HG02610 (cell line): ENCODE measurements around the gene MUC5B.
"Not testable (repeated sequence)": the region's sequence is repeated elsewhere in the genome, so short reads cannot be mapped to it uniquely, and the experiment has no call there.

Experiments used
- ATAC-seq: cut with Tn5 transposase; IDR thresholded peaks from one replicate; pipeline ENCODE4 v1.9.1; 2021; ENCODE audit warnings: mild to moderate bottlenecking, moderate library complexity; ENCODE audit not compliant: unreplicated experiment

MUC5B gene

DNA sequence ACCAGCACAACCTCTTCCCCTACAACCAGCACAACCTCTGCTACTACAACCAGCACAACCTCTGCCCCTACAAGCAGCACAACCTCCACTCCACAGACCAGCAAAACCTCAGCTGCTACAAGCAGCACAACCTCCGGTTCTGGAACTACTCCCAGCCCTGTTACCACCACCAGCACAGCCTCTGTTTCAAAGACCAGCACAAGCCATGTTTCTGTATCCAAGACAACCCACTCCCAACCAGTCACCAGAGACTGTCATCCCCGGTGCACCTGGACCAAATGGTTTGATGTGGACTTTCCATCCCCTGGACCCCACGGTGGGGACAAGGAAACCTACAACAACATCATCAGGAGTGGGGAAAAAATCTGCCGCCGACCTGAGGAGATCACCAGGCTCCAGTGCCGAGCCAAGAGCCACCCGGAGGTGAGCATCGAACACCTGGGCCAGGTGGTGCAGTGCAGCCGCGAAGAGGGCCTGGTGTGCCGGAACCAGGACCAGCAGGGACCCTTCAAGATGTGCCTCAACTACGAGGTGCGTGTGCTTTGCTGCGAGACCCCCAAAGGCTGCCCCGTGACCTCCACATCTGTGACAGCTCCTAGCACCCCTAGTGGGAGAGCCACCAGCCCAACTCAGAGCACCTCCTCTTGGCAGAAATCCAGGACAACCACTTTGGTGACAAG lies 34.3 kb upstream of the MUC5B start:
- not testable (repeated sequence) for ATAC-seq

DNA sequence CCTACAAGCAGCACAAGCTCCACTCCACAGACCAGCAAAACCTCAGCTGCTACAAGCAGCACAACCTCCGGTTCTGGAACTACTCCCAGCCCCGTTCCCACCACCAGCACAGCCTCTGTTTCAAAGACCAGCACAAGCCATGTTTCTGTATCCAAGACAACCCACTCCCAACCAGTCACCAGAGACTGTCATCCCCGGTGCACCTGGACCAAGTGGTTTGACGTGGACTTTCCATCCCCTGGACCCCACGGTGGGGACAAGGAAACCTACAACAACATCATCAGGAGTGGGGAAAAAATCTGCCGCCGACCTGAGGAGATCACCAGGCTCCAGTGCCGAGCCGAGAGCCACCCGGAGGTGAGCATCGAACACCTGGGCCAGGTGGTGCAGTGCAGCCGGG lies 33.0 kb upstream of the MUC5B start:
- not testable (repeated sequence) for ATAC-seq

DNA sequence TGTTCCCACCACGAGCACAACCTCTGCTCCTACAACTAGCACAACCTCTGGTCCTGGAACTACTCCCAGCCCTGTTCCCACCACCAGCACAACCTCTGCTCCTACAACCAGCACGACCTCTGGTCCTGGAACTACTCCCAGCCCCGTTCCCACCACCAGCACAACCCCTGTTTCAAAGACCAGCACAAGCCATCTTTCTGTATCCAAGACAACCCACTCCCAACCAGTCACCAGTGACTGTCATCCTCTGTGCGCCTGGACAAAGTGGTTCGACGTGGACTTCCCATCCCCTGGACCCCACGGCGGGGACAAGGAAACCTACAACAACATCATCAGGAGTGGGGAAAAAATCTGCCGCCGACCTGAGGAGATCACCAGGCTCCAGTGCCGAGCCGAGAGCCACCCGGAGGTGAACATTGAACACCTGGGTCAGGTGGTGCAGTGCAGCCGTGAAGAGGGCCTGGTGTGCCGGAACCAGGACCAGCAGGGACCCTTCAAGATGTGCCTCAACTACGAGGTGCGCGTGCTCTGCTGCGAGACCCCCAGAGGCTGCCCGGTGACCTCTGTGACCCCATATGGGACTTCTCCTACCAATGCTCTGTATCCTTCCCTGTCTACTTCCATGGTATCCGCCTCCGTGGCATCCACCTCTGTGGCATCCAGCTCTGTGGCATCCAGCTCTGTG lies 30.9 kb upstream of the MUC5B start:
- ATAC-seq = not testable (repeated sequence)

DNA sequence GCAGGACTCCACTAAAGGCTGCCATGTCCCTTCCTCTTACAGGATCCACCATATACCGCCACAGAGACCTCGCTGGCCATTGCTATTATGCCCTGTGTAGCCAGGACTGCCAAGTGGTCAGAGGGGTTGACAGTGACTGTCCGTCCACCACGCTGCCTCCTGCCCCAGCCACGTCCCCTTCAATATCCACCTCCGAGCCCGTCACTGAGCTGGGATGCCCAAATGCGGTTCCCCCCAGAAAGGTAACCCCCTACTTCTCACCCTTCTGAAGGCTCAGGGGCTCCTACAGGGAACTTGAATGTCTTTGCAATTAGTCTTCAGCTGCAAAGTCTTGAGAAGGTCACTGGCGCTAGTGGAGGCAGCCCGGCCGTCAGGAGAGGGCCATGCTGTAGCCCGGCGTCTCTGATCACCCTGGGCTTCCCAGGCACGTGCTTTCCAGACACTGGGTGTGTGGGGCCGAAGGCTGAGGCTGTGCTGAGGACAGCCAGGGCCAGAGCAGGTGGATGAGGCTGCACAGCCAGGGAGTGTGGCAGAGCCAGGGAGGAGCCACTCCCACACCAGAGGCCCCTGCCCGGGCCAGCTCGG lies 30.0 kb upstream of the MUC5B start:
- no peak for ATAC-seq

DNA sequence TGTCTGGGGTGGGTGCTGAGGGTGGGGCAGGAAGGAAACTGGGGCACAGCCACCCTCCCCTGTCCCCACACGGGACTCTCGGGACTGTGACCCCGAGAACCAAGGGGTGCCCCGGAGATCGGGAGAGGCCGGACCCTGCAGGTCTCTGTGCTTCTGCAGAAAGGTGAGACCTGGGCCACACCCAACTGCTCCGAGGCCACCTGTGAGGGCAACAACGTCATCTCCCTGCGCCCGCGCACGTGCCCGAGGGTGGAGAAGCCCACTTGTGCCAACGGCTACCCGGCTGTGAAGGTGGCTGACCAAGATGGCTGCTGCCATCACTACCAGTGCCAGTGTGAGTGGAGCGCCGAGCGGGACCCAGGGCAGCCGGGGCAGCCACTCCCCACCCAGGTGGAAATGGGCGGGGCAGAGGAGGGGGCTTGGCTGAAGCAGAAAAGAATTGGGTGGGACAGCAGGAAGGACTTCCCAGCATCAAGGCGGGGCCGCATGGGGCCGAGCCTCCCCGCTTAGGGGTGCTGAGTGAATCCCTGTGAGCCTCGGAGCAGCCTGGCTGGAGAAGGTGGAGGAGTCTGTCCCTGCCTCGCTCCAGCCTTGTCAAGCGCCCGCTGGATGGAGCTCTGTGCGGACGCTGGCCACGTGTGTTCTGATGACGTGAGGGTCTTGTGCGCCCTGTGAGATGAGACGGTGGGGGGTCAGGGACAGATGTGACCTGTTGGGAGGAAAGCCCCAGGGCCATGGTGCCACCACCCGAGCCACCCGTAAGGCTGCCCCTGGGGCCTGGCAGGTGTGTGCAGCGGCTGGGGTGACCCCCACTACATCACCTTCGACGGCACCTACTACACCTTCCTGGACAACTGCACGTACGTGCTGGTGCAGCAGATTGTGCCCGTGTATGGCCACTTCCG lies 29.3 kb upstream of the MUC5B start:
- no peak for ATAC-seq

DNA sequence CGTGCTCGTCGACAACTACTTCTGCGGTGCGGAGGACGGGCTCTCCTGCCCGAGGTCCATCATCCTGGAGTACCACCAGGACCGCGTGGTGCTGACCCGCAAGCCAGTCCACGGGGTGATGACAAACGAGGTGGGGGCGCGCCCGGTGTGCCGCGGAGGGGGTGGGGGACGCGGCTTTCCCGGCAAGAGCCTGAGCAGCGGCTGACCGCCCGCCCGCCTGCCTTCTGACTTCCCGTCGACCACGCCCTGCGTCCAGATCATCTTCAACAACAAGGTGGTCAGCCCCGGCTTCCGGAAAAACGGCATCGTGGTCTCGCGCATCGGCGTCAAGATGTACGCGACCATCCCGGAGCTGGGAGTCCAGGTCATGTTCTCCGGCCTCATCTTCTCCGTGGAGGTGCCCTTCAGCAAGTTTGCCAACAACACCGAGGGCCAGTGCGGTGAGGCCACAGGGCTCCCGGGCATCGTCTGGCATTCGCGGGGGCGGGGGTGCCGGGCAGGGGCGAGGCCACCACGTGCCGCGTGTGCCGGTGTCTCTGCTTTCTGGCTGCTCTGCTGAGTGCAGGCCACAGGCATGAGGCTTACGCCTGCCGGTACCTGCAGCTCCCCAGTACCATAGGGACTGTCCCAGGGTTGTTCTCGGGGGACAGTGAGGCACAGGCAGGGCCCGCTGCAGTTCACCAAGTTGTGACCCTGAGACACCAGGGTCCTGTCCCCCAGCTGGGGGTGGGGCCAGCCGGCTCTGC lies 28.5 kb upstream of the MUC5B start:
- ATAC-seq = no peak

DNA sequence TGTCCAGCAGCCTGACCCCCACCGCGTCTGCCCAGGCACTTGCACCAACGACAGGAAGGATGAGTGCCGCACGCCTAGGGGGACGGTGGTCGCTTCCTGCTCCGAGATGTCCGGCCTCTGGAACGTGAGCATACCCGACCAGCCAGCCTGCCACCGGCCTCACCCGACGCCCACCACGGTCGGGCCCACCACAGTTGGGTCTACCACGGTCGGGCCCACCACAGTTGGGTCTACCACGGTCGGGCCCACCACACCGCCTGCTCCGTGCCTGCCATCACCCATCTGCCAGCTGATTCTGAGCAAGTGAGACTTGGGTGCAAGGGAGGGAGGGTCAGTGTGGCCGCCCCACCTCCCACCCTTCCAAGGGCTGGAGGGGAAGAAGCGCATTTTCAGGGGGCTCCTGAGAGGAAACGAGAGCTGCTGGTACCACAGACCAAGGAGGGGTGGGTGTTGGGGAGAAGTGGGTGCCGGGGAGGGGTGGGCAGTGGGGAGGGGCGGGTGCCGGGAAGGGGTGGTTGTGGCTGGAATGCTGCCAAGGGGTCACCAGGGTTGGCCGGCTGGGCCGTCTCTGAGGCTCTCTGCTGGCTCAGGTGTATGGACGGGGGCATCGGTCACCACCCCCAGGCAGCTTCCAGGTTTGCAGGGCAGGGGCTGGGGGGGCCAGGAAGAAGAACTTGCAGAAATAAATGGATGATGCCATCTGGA lies 27.7 kb upstream of the MUC5B start:
- ATAC-seq = no peak

DNA sequence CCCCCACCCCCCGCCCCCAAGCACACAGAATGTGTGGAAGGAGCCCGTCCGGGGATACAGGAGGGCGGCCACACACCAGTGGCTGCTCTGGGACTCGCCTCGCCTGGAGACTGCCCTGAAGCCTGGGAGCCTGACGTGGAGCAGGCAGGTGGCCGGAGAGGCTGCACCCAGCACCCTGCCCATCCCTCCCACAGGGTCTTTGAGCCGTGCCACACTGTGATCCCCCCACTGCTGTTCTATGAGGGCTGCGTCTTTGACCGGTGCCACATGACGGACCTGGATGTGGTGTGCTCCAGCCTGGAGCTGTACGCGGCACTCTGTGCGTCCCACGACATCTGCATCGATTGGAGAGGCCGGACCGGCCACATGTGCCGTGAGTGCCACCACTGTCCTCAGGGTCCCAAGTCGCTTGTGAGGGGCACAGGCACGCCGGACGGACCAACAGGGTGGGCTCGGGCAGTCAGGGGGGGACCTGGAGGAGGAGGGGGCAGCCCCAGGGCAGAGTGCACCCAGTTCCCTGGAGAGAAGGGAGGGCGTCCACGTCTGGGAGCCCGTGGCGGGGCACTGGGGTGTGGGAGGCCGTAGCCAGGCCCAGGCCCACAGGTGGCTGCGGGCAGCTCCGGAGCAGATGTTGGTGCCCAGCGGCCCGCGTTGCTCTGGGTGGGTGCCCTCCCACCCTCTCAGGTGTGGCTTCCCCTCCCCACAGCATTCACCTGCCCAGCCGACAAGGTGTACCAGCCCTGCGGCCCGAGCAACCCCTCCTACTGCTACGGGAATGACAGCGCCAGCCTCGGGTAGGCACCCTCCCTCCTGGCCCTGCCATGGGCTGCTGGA lies 27.0 kb upstream of the MUC5B start:
- no peak for ATAC-seq

DNA sequence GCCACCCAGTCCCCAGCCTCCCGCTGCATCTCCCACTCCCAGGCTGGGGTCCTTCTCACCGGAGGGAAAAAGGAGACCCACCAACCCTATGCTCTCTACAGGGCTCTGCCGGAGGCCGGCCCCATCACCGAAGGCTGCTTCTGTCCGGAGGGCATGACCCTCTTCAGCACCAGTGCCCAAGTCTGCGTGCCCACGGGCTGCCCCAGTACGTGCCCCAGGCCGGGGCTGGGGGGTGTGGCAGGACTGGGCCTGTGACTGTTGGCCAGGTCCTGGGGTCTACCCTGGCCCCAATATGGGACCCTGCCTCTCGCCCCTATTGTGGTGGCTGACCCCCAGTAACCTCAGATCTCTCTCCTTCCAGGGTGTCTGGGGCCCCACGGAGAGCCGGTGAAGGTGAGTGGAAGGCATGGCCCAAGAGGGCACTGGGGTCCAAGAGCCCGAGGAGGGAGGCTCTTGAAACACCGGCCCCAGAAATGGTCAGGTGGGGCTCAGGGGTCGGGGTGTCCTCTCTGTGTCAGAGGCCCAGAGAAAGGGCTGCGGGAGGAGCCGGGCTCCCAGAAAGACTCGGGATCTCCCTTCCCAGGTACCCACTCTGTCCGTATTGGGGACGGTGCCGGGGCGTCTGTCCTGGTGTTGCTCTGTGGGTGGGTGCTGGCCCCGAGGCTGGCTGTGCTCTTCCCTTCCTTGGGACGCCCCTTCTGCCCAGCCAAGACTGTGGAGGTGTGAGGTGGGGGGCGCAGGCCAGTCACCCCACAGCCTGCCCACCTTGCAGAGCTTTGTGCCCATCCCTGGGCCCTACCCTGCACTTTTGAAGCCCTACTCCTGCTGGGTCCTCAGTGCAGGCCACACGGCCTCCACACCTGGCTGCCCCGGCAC lies 26.1 kb upstream of the MUC5B start:
- no peak for ATAC-seq

DNA sequence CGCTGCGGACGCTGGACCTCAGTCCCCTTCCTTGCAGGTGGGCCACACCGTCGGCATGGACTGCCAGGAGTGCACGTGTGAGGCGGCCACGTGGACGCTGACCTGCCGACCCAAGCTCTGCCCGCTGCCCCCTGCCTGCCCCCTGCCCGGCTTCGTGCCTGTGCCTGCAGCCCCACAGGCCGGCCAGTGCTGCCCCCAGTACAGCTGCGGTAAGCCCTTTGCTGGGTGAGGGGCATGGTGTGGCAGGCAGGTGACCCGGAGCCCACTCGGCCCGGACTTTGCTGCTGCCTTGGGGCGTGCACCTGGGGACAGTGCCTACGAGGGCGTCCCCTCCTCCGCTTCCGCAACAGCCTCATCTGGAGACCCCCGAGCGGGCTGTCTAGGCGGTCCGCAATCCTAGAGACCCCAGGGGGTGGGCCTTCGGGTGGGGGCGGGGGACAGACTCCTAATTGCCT lies 25.4 kb upstream of the MUC5B start:
- ATAC-seq = no peak

DNA sequence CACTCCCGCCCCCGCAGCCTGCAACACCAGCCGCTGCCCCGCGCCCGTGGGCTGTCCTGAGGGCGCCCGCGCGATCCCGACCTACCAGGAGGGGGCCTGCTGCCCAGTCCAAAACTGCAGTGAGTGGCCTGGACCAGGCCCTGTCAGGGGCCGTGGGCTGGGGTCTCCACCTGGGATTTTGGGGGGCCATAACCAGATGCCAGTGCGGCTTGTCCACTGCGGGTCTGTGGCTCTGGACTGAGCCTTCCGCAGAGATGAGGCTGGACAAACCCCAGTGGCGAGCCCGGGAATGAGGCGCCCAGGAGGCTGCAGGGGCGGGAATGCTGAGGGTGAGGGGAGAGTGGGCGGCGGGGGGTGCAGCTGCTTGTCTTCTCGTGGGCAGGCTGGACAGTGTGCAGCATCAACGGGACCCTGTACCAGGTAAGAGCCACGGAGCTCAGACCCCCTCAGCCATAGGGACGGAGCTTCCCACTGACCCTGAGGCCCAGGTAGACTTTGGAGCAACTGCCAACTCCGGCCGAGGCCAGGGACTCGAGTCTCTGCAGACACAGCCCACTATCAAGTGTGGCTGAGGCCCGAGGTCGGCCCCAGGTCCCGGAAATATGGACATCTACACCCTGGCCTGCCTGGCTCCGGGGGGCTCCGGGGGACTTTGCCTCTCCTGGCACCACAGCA lies 24.8 kb upstream of the MUC5B start:
- no peak for ATAC-seq

DNA sequence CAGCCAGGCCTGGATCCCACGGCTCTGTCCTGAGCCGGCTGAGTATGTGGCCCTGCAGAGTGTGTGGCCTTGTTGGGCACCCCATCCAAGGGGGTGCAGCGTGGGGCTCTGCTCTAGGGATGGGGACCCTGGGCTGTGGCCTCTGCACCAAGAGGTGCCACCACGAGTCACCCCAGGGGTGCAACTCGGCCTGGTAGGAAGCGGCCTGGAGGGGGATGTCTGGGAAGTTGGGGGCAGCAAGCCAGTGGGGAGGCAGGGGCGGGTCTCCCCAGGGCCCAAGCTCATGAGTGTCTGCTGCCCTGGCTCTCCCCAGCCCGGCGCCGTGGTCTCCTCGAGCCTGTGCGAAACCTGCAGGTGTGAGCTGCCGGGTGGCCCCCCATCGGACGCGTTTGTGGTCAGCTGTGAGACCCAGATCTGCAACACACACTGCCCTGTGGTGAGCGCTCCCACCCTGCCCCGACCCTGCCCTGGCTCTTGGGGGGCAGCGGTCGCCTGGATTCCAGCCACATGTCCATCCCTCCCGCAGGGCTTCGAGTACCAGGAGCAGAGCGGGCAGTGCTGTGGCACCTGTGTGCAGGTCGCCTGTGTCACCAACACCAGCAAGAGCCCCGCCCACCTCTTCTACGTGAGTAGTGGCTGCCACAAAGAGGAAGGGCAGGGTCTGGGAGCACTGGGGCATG lies 24.2 kb upstream of the MUC5B start:
- no peak for ATAC-seq

DNA sequence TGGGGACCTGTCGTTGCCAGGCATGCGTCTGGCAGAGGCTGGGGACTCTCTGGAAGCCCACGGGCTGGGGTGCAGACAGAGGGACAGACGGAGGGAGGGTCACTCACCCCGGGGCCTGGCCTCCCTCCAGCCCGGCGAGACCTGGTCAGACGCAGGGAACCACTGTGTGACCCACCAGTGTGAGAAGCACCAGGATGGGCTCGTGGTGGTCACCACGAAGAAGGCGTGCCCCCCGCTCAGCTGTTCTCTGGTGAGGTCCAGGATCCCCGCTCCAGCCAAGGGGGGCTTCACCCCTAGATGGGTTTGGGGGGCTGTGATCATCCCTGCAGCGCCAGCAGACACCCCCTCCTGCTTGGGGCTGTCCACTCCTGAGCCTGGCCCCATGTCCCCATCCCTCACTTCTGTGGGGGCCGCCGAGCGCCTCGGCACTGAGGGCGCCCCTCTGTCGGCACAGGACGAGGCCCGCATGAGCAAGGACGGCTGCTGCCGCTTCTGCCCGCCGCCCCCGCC lies 23.6 kb upstream of the MUC5B start:
- no peak for ATAC-seq

DNA sequence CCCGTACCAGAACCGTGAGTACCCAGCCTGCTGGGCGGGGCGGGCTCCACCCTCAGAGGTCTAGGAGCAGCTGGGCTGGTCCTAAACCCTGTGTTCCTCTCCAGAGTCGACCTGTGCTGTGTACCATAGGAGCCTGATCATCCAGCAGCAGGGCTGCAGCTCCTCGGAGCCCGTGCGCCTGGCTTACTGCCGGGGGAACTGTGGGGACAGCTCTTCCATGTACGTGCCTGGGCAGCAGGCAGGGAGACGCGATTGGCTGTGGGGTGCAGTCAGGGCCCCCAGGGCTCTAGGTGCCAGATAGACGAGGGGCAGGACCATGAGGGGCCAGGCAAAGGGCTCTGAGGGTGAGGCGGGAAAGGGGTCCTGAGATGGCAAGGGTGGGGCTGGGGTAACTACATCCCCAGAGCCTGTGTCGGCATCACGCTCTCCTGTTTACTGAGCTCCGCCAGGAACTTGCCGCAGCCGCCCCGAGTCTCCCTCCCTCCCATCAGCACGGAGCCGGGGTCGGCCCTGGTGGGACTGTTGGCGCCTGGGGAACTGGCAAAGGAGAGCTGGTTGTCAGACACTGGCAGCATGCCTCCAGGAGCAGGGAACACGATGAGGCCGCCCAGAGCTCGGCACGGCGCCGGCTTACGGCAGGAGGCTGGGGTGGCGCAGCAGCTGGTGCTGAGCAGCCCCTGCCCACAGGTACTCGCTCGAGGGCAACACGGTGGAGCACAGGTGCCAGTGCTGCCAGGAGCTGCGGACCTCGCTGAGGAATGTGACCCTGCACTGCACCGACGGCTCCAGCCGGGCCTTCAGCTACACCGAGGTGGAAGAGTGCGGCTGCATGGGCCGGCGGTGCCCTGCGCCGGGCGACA lies 22.9 kb upstream of the MUC5B start:
- no peak for ATAC-seq

DNA sequence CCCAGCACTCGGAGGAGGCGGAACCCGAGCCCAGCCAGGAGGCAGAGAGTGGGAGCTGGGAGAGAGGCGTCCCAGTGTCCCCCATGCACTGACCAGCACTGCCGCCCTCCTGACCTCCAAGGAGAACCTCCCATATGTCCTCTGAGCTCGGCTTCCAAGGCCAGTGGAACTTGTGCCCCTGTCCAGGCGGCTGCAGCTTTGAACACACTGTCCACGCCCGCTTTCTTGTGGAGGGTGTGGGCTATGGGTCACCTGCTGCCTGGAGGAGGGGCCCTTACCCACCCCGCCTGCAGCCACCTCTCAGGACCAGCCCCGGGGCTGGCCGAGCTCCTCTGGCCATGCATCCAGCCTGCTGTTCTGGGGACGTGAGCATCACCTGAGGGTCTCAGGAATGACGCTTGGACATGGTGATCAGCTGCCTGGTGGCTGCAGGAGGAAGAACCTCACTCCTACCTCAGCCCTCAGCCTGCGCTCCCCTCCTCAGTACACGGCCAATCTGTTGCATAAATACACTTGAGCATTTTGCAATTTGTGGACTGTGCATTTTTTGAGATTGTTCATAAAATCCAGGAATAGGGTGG lies 22.2 kb upstream of the MUC5B start:
- no peak for ATAC-seq
